Activated T-cell treated with anti-CD3 and anti-CD28 coated beads, Interleukin-2, amount 50 U/mL, for 4 hours (primary cell): Measurements from ENCODE around the gene METTL1. TPM values are rescaled to one million over a fixed set of nuclear protein-coding genes. Genes with fewer than 3 reads are reported as not detected.
"Not testable (repeated sequence)": the region's sequence is repeated elsewhere in the genome, so short reads cannot be mapped to it uniquely, and the experiment has no call there.

Source experiments
- ATAC-seq, 2 donors: fragments of 200-7000 bp; cut with Tn5 transposase; one replicate each; pipeline ENCODE4 v1.10.0; 2021
- DNase-seq: peaks from one replicate; pipeline ENCODE4 v3.0.0-alpha.2; 2020
- H3K27me3 Mint-ChIP-seq: one replicate; pipeline ENCODE4 v1.8.0; 2021; ENCODE audit warnings: low read depth, mixed read lengths
- H3K36me3 Mint-ChIP-seq: one replicate; pipeline ENCODE4 v1.8.0; 2022; ENCODE audit warnings: mixed read lengths; ENCODE audit not compliant: insufficient read depth
- H3K4me1 Mint-ChIP-seq: one replicate; pipeline ENCODE4 v1.8.0; 2021; ENCODE audit warnings: low read depth, mixed read lengths
- H3K4me3 Mint-ChIP-seq: one replicate; pipeline ENCODE4 v1.8.0; 2021; ENCODE audit warnings: mild to moderate bottlenecking, moderate library complexity, mixed read lengths
- H3K9me3 Mint-ChIP-seq: one replicate; pipeline ENCODE4 v1.8.0; 2021; ENCODE audit warnings: mixed read lengths
- total RNA-seq, 3 donors: library from RNA; stranded (reverse); gene quantifications; one replicate each; pipeline ENCODE4 v1.2.1, GENCODE V29; 2021

METTL1 gene
- total RNA-seq, 3 donors from 2014 or later: 98.5 to 105 (median 104) TPM

- peaks cover 54% of the 10 kb centered on the region for H3K4me1 Mint-ChIP-seq
- no peak for ATAC-seq
- DNase-seq: no peak
- H3K27me3 Mint-ChIP-seq: no peaks in the 10 kb centered on the region
- peak overlapping the region; percentile 99 for H3K4me3 Mint-ChIP-seq
- peaks cover 12% of the 10 kb centered on the region for H3K36me3 Mint-ChIP-seq
- H3K9me3 Mint-ChIP-seq: no peaks in the 10 kb centered on the region
Observed at GRCh38 chr12:57781801-57782200, 9.9 kb upstream of the METTL1 start.

GRCh38 chr12:57781244-57781643 lies 9.3 kb upstream of the METTL1 start:
- no peaks in the 10 kb centered on the region for H3K27me3 Mint-ChIP-seq
- no peaks in the 10 kb centered on the region for H3K9me3 Mint-ChIP-seq
- H3K36me3 Mint-ChIP-seq: peaks cover 8% of the 10 kb centered on the region
- peaks cover 51% of the 10 kb centered on the region for H3K4me1 Mint-ChIP-seq
- H3K4me3 Mint-ChIP-seq: no peak overlapping the region
- no peak for ATAC-seq
- no peak for DNase-seq

- no peak for ATAC-seq
- DNase-seq: no peak
- peaks cover 48% of the 10 kb centered on the region for H3K4me1 Mint-ChIP-seq
- peaks cover 9% of the 10 kb centered on the region for H3K36me3 Mint-ChIP-seq
- H3K9me3 Mint-ChIP-seq: no peaks in the 10 kb centered on the region
- no peaks in the 10 kb centered on the region for H3K27me3 Mint-ChIP-seq
- no peak overlapping the region for H3K4me3 Mint-ChIP-seq
Observed at GRCh38 chr12:57780284-57780897, 8.5 kb upstream of the METTL1 start.

GRCh38 chr12:57779736-57780135 lies 7.8 kb upstream of the METTL1 start:
- Mint-ChIP-seq H3K27me3 (no peaks in the 10 kb centered on the region), H3K4me1 (peaks cover 48% of the 10 kb centered on the region), H3K36me3 (peaks cover 10% of the 10 kb centered on the region), H3K4me3 (no peak overlapping the region), H3K9me3 (no peaks in the 10 kb centered on the region)
- no peak for ATAC-seq
- no peak for DNase-seq

GRCh38 chr12:57777911-57778310 lies 6.0 kb upstream of the METTL1 start:
- H3K27me3 Mint-ChIP-seq: no peaks in the 10 kb centered on the region
- no peak for DNase-seq
- ATAC-seq: no peak
- peaks cover 8% of the 10 kb centered on the region for H3K36me3 Mint-ChIP-seq
- H3K4me1 Mint-ChIP-seq: peaks cover 46% of the 10 kb centered on the region
- H3K4me3 Mint-ChIP-seq: no peak overlapping the region
- no peaks in the 10 kb centered on the region for H3K9me3 Mint-ChIP-seq

- Mint-ChIP-seq H3K27me3 (no peaks in the 10 kb centered on the region), H3K4me1 (peaks cover 44% of the 10 kb centered on the region), H3K4me3 (no peak overlapping the region), H3K9me3 (no peaks in the 10 kb centered on the region), H3K36me3 (peaks cover 8% of the 10 kb centered on the region)
- ATAC-seq: no peak
- no peak for DNase-seq
Observed at GRCh38 chr12:57777367-57777766, 5.5 kb upstream of the METTL1 start.

GRCh38 chr12:57776247-57776587 lies 4.3 kb upstream of the METTL1 start:
- Mint-ChIP-seq H3K4me3 (no peak overlapping the region), H3K4me1 (peaks cover 39% of the 10 kb centered on the region), H3K36me3 (peaks cover 8% of the 10 kb centered on the region), H3K27me3 (no peaks in the 10 kb centered on the region), H3K9me3 (no peaks in the 10 kb centered on the region)
- DNase-seq (no peak), ATAC-seq (no peak)

- Mint-ChIP-seq H3K4me1 (peaks cover 36% of the 10 kb centered on the region), H3K27me3 (no peaks in the 10 kb centered on the region), H3K36me3 (peaks cover 10% of the 10 kb centered on the region), H3K4me3 (no peak overlapping the region), H3K9me3 (no peaks in the 10 kb centered on the region)
- no peak for DNase-seq
- ATAC-seq: no peak
Observed at GRCh38 chr12:57775563-57776246, 3.8 kb upstream of the METTL1 start.

- no peaks in the 10 kb centered on the region for H3K9me3 Mint-ChIP-seq
- H3K27me3 Mint-ChIP-seq: no peaks in the 10 kb centered on the region
- H3K4me3 Mint-ChIP-seq: no peak overlapping the region
- no peak for ATAC-seq
- peaks cover 35% of the 10 kb centered on the region for H3K4me1 Mint-ChIP-seq
- no peak for DNase-seq
- H3K36me3 Mint-ChIP-seq: peaks cover 16% of the 10 kb centered on the region
Observed at GRCh38 chr12:57775044-57775443, 3.1 kb upstream of the METTL1 start.

- ATAC-seq, DNase-seq, H3K4me3 Mint-ChIP-seq, H3K27me3 Mint-ChIP-seq, H3K9me3 Mint-ChIP-seq: not testable (repeated sequence)
- H3K4me1 Mint-ChIP-seq: peaks cover 34% of the 10 kb centered on the region
- peaks cover 20% of the 10 kb centered on the region for H3K36me3 Mint-ChIP-seq
Observed at GRCh38 chr12:57774634-57775033, 2.7 kb upstream of the METTL1 start.

GRCh38 chr12:57772429-57773322 lies 771 bp upstream of the METTL1 start, which contains the start of gene EEF1AKMT3:
Gene EEF1AKMT3, plus strand, starts transcription at chr12:57772614. Its CDS starts 111 bp downstream, at chr12:57772725.
- ATAC-seq: peak; percentile 26 to 31

GRCh38 chr12:57771236-57771872 lies 551 bp downstream of the METTL1 start:
- Mint-ChIP-seq H3K4me3 (peak overlapping the region; percentile 98), H3K27me3 (peaks cover 7% of the 10 kb centered on the region), H3K4me1 (peaks cover 32% of the 10 kb centered on the region), H3K9me3 (no peaks in the 10 kb centered on the region), H3K36me3 (peaks cover 31% of the 10 kb centered on the region)
- DNase-seq (peak; percentile 91), ATAC-seq (peak; percentile 80 to 83)

More at GRCh38 chr12:57772429-57773322, 771 bp upstream of the METTL1 start, which contains the start of gene EEF1AKMT3:
- peaks cover 31% of the 10 kb centered on the region for H3K36me3 Mint-ChIP-seq
- peak within 1 kb of the TSS; percentile 98 for H3K4me3 Mint-ChIP-seq
- H3K9me3 Mint-ChIP-seq: no peaks in the 10 kb centered on the region
- no peaks in the 10 kb centered on the region for H3K27me3 Mint-ChIP-seq
- H3K4me1 Mint-ChIP-seq: peaks cover 25% of the 10 kb centered on the region
- no peak for DNase-seq

GRCh38 chr12:57770734-57771133 lies 1.2 kb downstream of the METTL1 start:
- H3K9me3 Mint-ChIP-seq: no peaks in the 10 kb centered on the region
- H3K4me3 Mint-ChIP-seq: peak overlapping the region; percentile 98
- no peak for DNase-seq
- peaks cover 29% of the 10 kb centered on the region for H3K36me3 Mint-ChIP-seq
- H3K27me3 Mint-ChIP-seq: peaks cover 10% of the 10 kb centered on the region
- H3K4me1 Mint-ChIP-seq: peaks cover 37% of the 10 kb centered on the region
- no peak for ATAC-seq

- peak overlapping the region; percentile 49 for H3K4me3 Mint-ChIP-seq
- peaks cover 44% of the 10 kb centered on the region for H3K4me1 Mint-ChIP-seq
Observed at GRCh38 chr12:57769594-57769993, 2.3 kb downstream of the METTL1 start.

More at GRCh38 chr12:57769594-57769993, 2.3 kb downstream of the METTL1 start:
- DNase-seq: no peak
- no peaks in the 10 kb centered on the region for H3K9me3 Mint-ChIP-seq
- no peak for ATAC-seq
- H3K36me3 Mint-ChIP-seq: peaks cover 25% of the 10 kb centered on the region
- peaks cover 15% of the 10 kb centered on the region for H3K27me3 Mint-ChIP-seq
